Testis (tissue), 3 donors: ENCODE measurements around the gene TEAD1. TPM values are rescaled to one million over a fixed set of nuclear protein-coding genes. Genes with fewer than 3 reads are reported as not detected.

ENCODE experiments used
- DNase-seq: peaks from one replicate; pipeline ENCODE4 v3.0.0-alpha.2; 2019
- H3K27ac ChIP-seq, 2 donors: fragments of 200-600 bp; sonication (generic); one replicate each; pipeline ENCODE4 v1.5.1; 2019
- H3K27me3 ChIP-seq: fragments of 200-600 bp; sonication (generic); one replicate; pipeline ENCODE4 v1.5.1; 2019
- H3K36me3 ChIP-seq: fragments of 200-600 bp; sonication (generic); one replicate; pipeline ENCODE4 v1.5.1; 2017; ENCODE audit warnings: low read depth; ENCODE audit errors: missing control alignments
- H3K4me1 ChIP-seq: fragments of 200-600 bp; sonication (generic); one replicate; pipeline ENCODE4 v1.5.1; 2019
- H3K4me3 ChIP-seq, 2 donors: fragments of 200-600 bp; sonication (generic); one replicate each; pipeline ENCODE4 v1.5.1; 2017 to 2019
- H3K9me3 ChIP-seq: fragments of 200-600 bp; sonication (generic); one replicate; pipeline ENCODE4 v1.5.1; 2017
- CTCF ChIP-seq, 3 experiments: fragments of 450-650 bp in 2 of 3; fragments of 200-600 bp in 1 of 3; sonication (generic) in 1 of 3; IDR thresholded peaks; one replicate each; pipeline ENCODE4 v1.5.1; 2016 to 2019; ENCODE audit warnings: antibody characterized with exemption in 3 of 3, mild to moderate bottlenecking in 2 of 3, moderate library complexity in 1 of 3
- POLR2A ChIP-seq: fragments of 450-650 bp; IDR thresholded peaks from one replicate; pipeline ENCODE4 v1.6.1; 2017; ENCODE audit warnings: antibody characterized with exemption, mild to moderate bottlenecking, moderate library complexity
- WGBS, 2 donors: methylation state at CpG; one replicate each; pipeline ENCODE4 v1.1.5; 2018; 5-methylcytosine and 5-hydroxymethylcytosine counted together
- intact Hi-C: fragments of 100-400 bp; cut with DNase I; formaldehyde crosslinking; loops from one replicate; pipeline ENCODE4 v1.15.1; 2023; ENCODE audit warnings: low total_unique reads
- polyA plus RNA-seq: library from polyadenylated mRNA; stranded (reverse); fragments of 350-450 nt; fragmentation: Illumina TruSeq; extraction: RNeasy Lipid Tissue Mini Kit (QIAGEN cat#74804); gene quantifications from one replicate; pipeline ENCODE4 v1.2.3, GENCODE V29; 2014; ENCODE audit warnings: low read depth, low replicate concordance; ENCODE audit not compliant: insufficient read depth
- total RNA-seq, 2 donors: library from RNA; depleted of rRNA; stranded (reverse); fragments of >200 nt; gene quantifications; one replicate each; pipeline ENCODE4 v1.2.3, GENCODE V29; 2016

The TEAD1 gene
- total and polyA plus RNA-seq, 3 donors from 2014 or later: 24.6 to 78.1 (median 63.5) TPM

GRCh38 chr11:12906501-12906900 is 232.3 kb downstream of the TEAD1 start:
- Histone ChIP-seq H3K9me3 (no peaks in the 10 kb centered on the region), H3K4me1 (no peaks in the 10 kb centered on the region), H3K4me3 (no peak overlapping the region), H3K36me3 (no peaks in the 10 kb centered on the region), H3K27me3 (no peaks in the 10 kb centered on the region), H3K27ac (no peak overlapping the region)
- no peak for DNase-seq
- no peak for TF ChIP-seq CTCF (IDR thresholded peaks at IDR 0.05)
- TF ChIP-seq POLR2A: no peak
- 95 to 98% methylated on average over 4 of the region's 4 CpGs for WGBS, 2 donors
- intact Hi-C loops: no loop called here

- Histone ChIP-seq H3K36me3 (no peaks in the 10 kb centered on the region), H3K9me3 (no peaks in the 10 kb centered on the region), H3K27ac (no peak overlapping the region), H3K4me1 (no peaks in the 10 kb centered on the region), H3K4me3 (no peak overlapping the region), H3K27me3 (no peaks in the 10 kb centered on the region)
- DNase-seq: no peak
- 65 to 71% methylated on average over 2 of the region's 2 CpGs for WGBS, 2 donors
- intact Hi-C loops: no loop called here
- TF ChIP-seq CTCF (IDR thresholded peaks at IDR 0.05) (no peak), POLR2A (no peak)
Measured at GRCh38 chr11:12909879-12910278, 235.7 kb downstream of the TEAD1 start.

- peak; percentile 47 for DNase-seq
- Histone ChIP-seq H3K4me1 (no peaks in the 10 kb centered on the region), H3K27ac (no peak overlapping the region), H3K4me3 (no peak overlapping the region), H3K36me3 (no peaks in the 10 kb centered on the region), H3K9me3 (no peaks in the 10 kb centered on the region), H3K27me3 (no peaks in the 10 kb centered on the region)
- TF ChIP-seq CTCF (IDR thresholded peaks at IDR 0.05): peak in 2 of 3 experiments; percentile 24 to 38
- TF ChIP-seq POLR2A: no peak
- intact Hi-C loops: no loop called here
- 64 to 87% methylated on average over 10 to 11 of the region's 11 CpGs for WGBS, 2 donors
Measured at GRCh38 chr11:12914400-12914912, 240.2 kb downstream of the TEAD1 start.

- intact Hi-C loops: no loop called here
- DNase-seq: peak; percentile 21
- no peaks in the 10 kb centered on the region for H3K9me3 ChIP-seq
- no peak overlapping the region for H3K27ac ChIP-seq
- TF ChIP-seq CTCF (IDR thresholded peaks at IDR 0.05) (no peak), POLR2A (no peak)
- no peak overlapping the region for H3K4me3 ChIP-seq
- H3K36me3 ChIP-seq: no peaks in the 10 kb centered on the region
- 70 to 88% methylated on average over 7 of the region's 7 CpGs for WGBS, 2 donors
- H3K27me3 ChIP-seq: no peaks in the 10 kb centered on the region
- no peaks in the 10 kb centered on the region for H3K4me1 ChIP-seq
Measured at GRCh38 chr11:12915093-12915492, 240.9 kb downstream of the TEAD1 start.

- intact Hi-C loops: no loop called here
- Histone ChIP-seq H3K9me3 (no peaks in the 10 kb centered on the region), H3K27me3 (no peaks in the 10 kb centered on the region), H3K27ac (no peak overlapping the region), H3K4me1 (no peaks in the 10 kb centered on the region), H3K36me3 (no peaks in the 10 kb centered on the region), H3K4me3 (no peak overlapping the region)
- WGBS, 2 donors: 80 to 82% methylated on average over 1 of the region's 1 CpG
- no peak for TF ChIP-seq CTCF (IDR thresholded peaks at IDR 0.05)
- TF ChIP-seq POLR2A: no peak
- no peak for DNase-seq
Measured at GRCh38 chr11:12917822-12918221, 243.6 kb downstream of the TEAD1 start.
